ENCODE results near the gene DAPL1. TPM values are rescaled to one million over a fixed set of nuclear protein-coding genes. Genes with fewer than 3 reads are reported as not detected.

Gene DAPL1
- polyA plus RNA-seq, 1 experiment, result not detected

DNA sequence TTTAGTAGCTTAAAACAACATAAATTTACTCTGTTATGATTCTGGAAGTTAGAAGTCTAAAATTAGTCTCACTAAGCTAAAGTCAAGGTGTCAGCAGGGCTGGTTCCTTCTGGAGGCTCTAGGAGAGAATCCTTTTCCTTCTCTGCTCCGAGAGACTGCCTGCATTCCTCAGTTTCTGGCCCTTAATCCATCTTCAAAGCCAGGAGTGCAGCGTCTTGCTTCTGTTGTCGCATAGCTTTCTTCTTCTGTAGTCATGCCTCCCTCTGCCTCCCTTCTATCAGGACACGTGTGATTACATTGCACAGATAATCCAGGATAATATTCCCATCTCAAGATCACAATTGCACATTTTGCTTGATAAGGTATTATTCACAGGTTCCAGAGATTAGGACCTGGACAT lies 35.1 kb downstream of the DAPL1 start:
- TF ChIP-seq, protein P1, sequence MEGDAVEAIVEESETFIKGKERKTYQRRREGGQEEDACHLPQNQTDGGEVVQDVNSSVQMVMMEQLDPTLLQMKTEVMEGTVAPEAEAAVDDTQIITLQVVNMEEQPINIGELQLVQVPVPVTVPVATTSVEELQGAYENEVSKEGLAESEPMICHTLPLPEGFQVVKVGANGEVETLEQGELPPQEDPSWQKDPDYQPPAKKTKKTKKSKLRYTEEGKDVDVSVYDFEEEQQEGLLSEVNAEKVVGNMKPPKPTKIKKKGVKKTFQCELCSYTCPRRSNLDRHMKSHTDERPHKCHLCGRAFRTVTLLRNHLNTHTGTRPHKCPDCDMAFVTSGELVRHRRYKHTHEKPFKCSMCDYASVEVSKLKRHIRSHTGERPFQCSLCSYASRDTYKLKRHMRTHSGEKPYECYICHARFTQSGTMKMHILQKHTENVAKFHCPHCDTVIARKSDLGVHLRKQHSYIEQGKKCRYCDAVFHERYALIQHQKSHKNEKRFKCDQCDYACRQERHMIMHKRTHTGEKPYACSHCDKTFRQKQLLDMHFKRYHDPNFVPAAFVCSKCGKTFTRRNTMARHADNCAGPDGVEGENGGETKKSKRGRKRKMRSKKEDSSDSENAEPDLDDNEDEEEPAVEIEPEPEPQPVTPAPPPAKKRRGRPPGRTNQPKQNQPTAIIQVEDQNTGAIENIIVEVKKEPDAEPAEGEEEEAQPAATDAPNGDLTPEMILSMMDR (IDR thresholded peaks at IDR 0.05; ENCODE audit: insufficient read depth, low read depth, low read length), result no peak
- Histone ChIP-seq H3K4me3 (ENCODE audit: low read depth, low read length) (no peak overlapping the region), H3K36me3 (ENCODE audit: control insufficient read depth, insufficient read depth, low read length) (no peaks in the 10 kb centered on the region), H3K27me3 (ENCODE audit: control insufficient read depth, insufficient read depth, low read length) (no peaks in the 10 kb centered on the region; the same call in 1 of the 2 replicates)
- CTCF ChIA-PET, result interaction anchor here (0.6 kb wide), 1 partner anchor 1321 kb away, joined by 4 read pairs; no protein-coding TSS in a partner anchor
- DNase-seq (ENCODE audit: low read depth), result no peak
- POLR2A ChIA-PET, result no interaction called here

DNA sequence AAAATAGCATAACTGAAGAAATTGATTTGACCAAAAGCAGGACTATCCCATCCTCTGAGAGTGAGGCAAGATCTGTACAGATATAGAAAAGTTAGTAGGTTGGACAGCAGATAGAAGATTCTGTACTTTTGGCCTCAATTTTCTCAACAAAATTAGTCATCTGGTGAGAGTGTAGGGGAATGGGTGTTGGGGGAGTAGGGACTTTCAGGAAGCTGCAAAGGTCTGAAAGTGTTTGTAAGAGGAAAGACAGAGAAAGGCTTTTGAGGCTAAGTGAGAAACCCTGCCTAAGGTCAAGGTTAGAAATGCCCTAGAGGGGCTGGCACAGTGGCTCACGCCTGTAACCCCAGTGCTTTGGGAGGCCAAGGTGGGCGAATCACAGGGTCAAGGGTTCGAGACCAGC lies 40.3 kb downstream of the DAPL1 start:
- POLR2A ChIA-PET, result no interaction called here
- Histone ChIP-seq H3K27me3 (ENCODE audit: control insufficient read depth, insufficient read depth, low read length) (no peaks in the 10 kb centered on the region; the same call in 1 of the 2 replicates), H3K36me3 (ENCODE audit: control insufficient read depth, insufficient read depth, low read length) (no peaks in the 10 kb centered on the region), H3K4me3 (ENCODE audit: low read depth, low read length) (no peak overlapping the region)
- CTCF ChIA-PET, result no interaction called here
- DNase-seq (ENCODE audit: low read depth), result no peak
- TF ChIP-seq, protein P1 (IDR thresholded peaks at IDR 0.05; ENCODE audit: insufficient read depth, low read depth, low read length), result no peak

DNA sequence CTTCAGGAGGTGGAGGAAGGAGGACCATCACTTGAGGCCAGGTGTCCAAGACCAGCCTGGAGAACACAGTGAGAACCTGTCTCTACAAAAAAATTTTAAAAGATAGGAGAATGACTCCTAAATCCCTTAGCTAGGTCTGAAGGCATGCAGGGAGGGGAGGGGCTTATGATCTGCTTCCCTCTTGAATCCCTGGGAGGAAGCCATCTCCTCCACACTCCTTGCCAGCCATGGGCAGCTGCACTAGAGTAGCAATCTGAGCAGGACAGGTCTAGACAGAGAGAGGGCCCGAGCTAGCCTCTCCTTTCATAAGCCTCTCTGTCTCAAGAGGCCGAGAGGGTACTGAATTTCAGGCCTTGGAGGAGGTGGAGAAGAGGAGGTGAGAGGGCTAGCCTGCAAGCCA lies 42.5 kb downstream of the DAPL1 start:
- TF ChIP-seq, protein P1 (IDR thresholded peaks at IDR 0.05; ENCODE audit: insufficient read depth, low read depth, low read length), result no peak
- DNase-seq (ENCODE audit: low read depth), result no peak
- ChIA-PET CTCF (no interaction called here), POLR2A (no interaction called here)
- Histone ChIP-seq H3K4me3 (ENCODE audit: low read depth, low read length) (no peak overlapping the region), H3K36me3 (ENCODE audit: control insufficient read depth, insufficient read depth, low read length) (no peaks in the 10 kb centered on the region), H3K27me3 (ENCODE audit: control insufficient read depth, insufficient read depth, low read length) (no peaks in the 10 kb centered on the region)

DNA sequence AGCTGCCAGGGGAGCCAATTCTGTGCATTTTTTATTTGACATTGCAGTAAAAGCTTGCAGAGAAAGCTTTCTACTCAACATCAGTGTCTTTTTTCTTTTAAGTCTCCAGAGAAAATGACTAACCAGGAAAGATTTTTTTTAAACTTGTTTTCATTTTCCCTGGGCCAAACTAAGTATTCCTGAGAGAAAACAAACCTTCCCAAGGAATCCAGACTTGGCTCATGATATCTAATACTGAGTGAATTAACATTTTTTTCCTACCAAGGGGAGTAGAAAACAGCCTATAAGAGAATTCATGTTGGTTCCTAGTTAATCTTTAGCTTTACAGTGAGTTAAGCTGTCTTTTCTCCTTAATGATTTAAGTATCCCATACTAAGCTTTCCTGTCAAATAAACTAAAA lies 46.7 kb downstream of the DAPL1 start:
- Histone ChIP-seq H3K4me3 (ENCODE audit: low read depth, low read length) (no peak overlapping the region), H3K27me3 (ENCODE audit: control insufficient read depth, insufficient read depth, low read length) (peaks cover 9% of the 10 kb centered on the region), H3K36me3 (ENCODE audit: control insufficient read depth, insufficient read depth, low read length) (no peaks in the 10 kb centered on the region)
- peak; percentile 33 for DNase-seq (ENCODE audit: low read depth)
- CTCF ChIA-PET, result no interaction called here
- TF ChIP-seq, protein P1 (IDR thresholded peaks at IDR 0.05; ENCODE audit: insufficient read depth, low read depth, low read length), result no peak
- POLR2A ChIA-PET, result no interaction called here

DNA sequence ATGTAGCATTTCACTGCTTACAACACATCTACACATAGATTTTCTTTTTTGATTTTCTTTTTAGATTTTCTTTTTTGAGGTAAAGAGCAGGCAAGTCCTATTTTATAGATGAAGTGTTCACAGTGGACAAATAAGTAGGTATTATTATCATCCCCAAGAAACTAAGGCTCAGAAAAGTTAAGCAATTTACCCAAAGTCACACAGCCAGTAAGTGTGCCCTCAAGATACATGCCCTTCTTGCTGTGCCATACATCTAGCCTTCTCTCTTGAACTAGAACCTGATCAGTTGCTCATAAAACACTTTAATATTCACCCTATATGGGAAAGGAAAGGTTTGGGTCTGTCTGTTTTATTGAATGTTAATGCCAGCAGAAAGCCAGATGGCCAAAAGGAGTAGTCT lies 50.3 kb downstream of the DAPL1 start:
- POLR2A ChIA-PET, result no interaction called here
- Histone ChIP-seq H3K36me3 (ENCODE audit: control insufficient read depth, insufficient read depth, low read length) (no peaks in the 10 kb centered on the region), H3K27me3 (ENCODE audit: control insufficient read depth, insufficient read depth, low read length) (peaks cover 9% of the 10 kb centered on the region), H3K4me3 (ENCODE audit: low read depth, low read length) (no peak overlapping the region)
- TF ChIP-seq, protein P1 (IDR thresholded peaks at IDR 0.05; ENCODE audit: insufficient read depth, low read depth, low read length), result no peak
- DNase-seq (ENCODE audit: low read depth), result no peak
- CTCF ChIA-PET, result no interaction called here
